GM21723 (cell line): ENCODE measurements around the gene SLC35E3.

ENCODE experiments used
- ATAC-seq: cut with Tn5 transposase; IDR thresholded peaks from one replicate; pipeline ENCODE4 v1.9.1; 2021; ENCODE audit warnings: mild to moderate bottlenecking, moderate library complexity; ENCODE audit not compliant: unreplicated experiment

SLC35E3 gene

GRCh38 chr12:68768431-68768939, 22.5 kb downstream of the SLC35E3 start:
- ATAC-seq = no peak

- no peak for ATAC-seq
Observed at GRCh38 chr12:68769941-68770340, 24.0 kb downstream of the SLC35E3 start.

- ATAC-seq = no peak
Observed at GRCh38 chr12:68771223-68771925, 25.4 kb downstream of the SLC35E3 start.

GRCh38 chr12:68772714-68773113, 26.7 kb downstream of the SLC35E3 start:
- ATAC-seq = peak; percentile 68

- no peak for ATAC-seq
Observed at GRCh38 chr12:68773582-68773981, 27.6 kb downstream of the SLC35E3 start.

GRCh38 chr12:68775121-68775630, 29.2 kb downstream of the SLC35E3 start:
- ATAC-seq = no peak

- ATAC-seq = no peak
Observed at GRCh38 chr12:68776976-68777610, 31.1 kb downstream of the SLC35E3 start.

GRCh38 chr12:68779280-68779679, 33.3 kb downstream of the SLC35E3 start:
- ATAC-seq = no peak

GRCh38 chr12:68780731-68781130, 34.8 kb downstream of the SLC35E3 start:
- no peak for ATAC-seq

- no peak for ATAC-seq
Observed at GRCh38 chr12:68781728-68782127, 35.8 kb downstream of the SLC35E3 start.

GRCh38 chr12:68784015-68784414, 38.0 kb downstream of the SLC35E3 start:
- no peak for ATAC-seq

- no peak for ATAC-seq
Observed at GRCh38 chr12:68785358-68785757, 39.4 kb downstream of the SLC35E3 start.

GRCh38 chr12:68785823-68786222, 39.8 kb downstream of the SLC35E3 start:
- ATAC-seq = no peak

GRCh38 chr12:68786929-68787328, 41.0 kb downstream of the SLC35E3 start:
- ATAC-seq = no peak

GRCh38 chr12:68788554-68789143, 42.7 kb downstream of the SLC35E3 start:
- no peak for ATAC-seq

- ATAC-seq = no peak
Observed at GRCh38 chr12:68789144-68789878, 43.3 kb downstream of the SLC35E3 start.

- no peak for ATAC-seq
Observed at GRCh38 chr12:68790081-68790951, 44.3 kb downstream of the SLC35E3 start.

GRCh38 chr12:68790952-68791234, 44.9 kb downstream of the SLC35E3 start:
- no peak for ATAC-seq

GRCh38 chr12:68791897-68792481, 46.0 kb downstream of the SLC35E3 start:
- no peak for ATAC-seq

- peak; percentile 97 for ATAC-seq
Observed at GRCh38 chr12:68792952-68793351, 47.0 kb downstream of the SLC35E3 start.
